Panc1 (cell line): Measurements from ENCODE around the gene ADAMTS9. TPM values are rescaled to one million over a fixed set of nuclear protein-coding genes. Genes with fewer than 3 reads are reported as not detected.

Source experiments
- ATAC-seq: fragments of 200-7000 bp; cut with Tn5 transposase; 2 replicates; pipeline ENCODE4 v1.9.1; 2020; ENCODE audit warnings: mild to moderate bottlenecking, moderate library complexity
- BruUV-seq: library from RNA; stranded (reverse); fragments of 400-500 nt; replicated peaks from 2 replicates; lab custom pipeline; 2021; lab: Mats Ljungman, UMichigan
- CTCF ChIA-PET: fragments of 300-600 bp; sonication (Branson Sonifier 250); formaldehyde crosslinking; loops from one replicate; lab custom pipeline; 2022; ENCODE audit warnings: antibody characterized with exemption; lab: Charles Lee
- POLR2A ChIA-PET: fragments of 300-600 bp; sonication (Branson Sonifier 250); formaldehyde crosslinking; loops from one replicate; lab custom pipeline; 2022; ENCODE audit warnings: antibody characterized with exemption; lab: Charles Lee
- DNase-seq: peaks from one replicate; pipeline ENCODE4 v3.0.0-alpha.2; 2010; ENCODE audit warnings: low read depth, low spot score
- H3K27ac ChIP-seq: 2 replicates; pipeline ENCODE4 v1.5.1; 2011; ENCODE audit warnings: mild to moderate bottlenecking, low read length, inconsistent platforms
- H3K27me3 ChIP-seq: fragments of 200-500 bp; sonication (Bioruptor generic); 2 replicates; pipeline ENCODE4 v1.6.0; 2014; ENCODE audit warnings: low read length, inconsistent platforms; ENCODE audit not compliant: control insufficient read depth, insufficient read depth
- H3K36me3 ChIP-seq: fragments of 200-500 bp; sonication (Bioruptor generic); 2 replicates; pipeline ENCODE4 v1.5.1; 2014; ENCODE audit warnings: inconsistent platforms, mild to moderate bottlenecking, low read length, moderate library complexity; ENCODE audit not compliant: control insufficient read depth, insufficient read depth
- H3K4me1 ChIP-seq: 2 replicates; pipeline ENCODE4 v1.5.1; 2011; ENCODE audit warnings: inconsistent platforms, mild to moderate bottlenecking, low read length, moderate library complexity; ENCODE audit not compliant: control insufficient read depth, insufficient read depth
- H3K4me3 ChIP-seq, 2 experiments: 2 replicates each; pipeline ENCODE4 v1.5.1; 2011 to 2012; ENCODE audit warnings: low read depth in 2 of 2, low read length in 2 of 2, mild to moderate bottlenecking in 2 of 2, inconsistent platforms in 1 of 2, moderate library complexity in 1 of 2
- H3K9me3 ChIP-seq: fragments of 200-500 bp; sonication (Bioruptor generic); 2 replicates; pipeline ENCODE4 v1.5.1; 2014; ENCODE audit warnings: low read depth, mild to moderate bottlenecking, inconsistent platforms, low read length, moderate library complexity; ENCODE audit not compliant: control insufficient read depth, insufficient read depth
- CTCF ChIP-seq: fragments of 450-650 bp; IDR thresholded peaks from 2 replicates; pipeline ENCODE4 v1.5.1; 2017; ENCODE audit warnings: mild to moderate bottlenecking
- POLR2AphosphoS5 ChIP-seq: IDR thresholded peaks from 2 replicates; pipeline ENCODE4 v1.6.1; 2012; ENCODE audit warnings: mild to moderate bottlenecking, low read depth, low read length, moderate library complexity
- SIN3A ChIP-seq: IDR thresholded peaks from 2 replicates; pipeline ENCODE4 v1.6.1; 2012; ENCODE audit warnings: low read depth, mild to moderate bottlenecking, low read length, moderate library complexity, borderline replicate concordance; ENCODE audit not compliant: insufficient read depth
- TCF7L2 ChIP-seq: IDR thresholded peaks from 2 replicates; pipeline ENCODE4 v1.6.1; 2011; ENCODE audit warnings: mild to moderate bottlenecking, low read depth, low read length, inconsistent platforms
- in situ Hi-C: cut with HindIII; loops from 2 replicates; pipeline ENCODE4 v1.10.0; 2016; ENCODE audit warnings: low sequenced_read_pairs, low pct_unique_long_range_greater_than_20kb
- intact Hi-C: fragments of 100-400 bp; cut with micrococcal nuclease; formaldehyde crosslinking; loops from one replicate; pipeline ENCODE4 v1.10.0; 2022; ENCODE audit not compliant: unreplicated experiment
- total RNA-seq: library from RNA; stranded (reverse); gene quantifications from one replicate; pipeline ENCODE4 v1.2.1, GENCODE V29; 2021; ENCODE audit not compliant: unreplicated experiment
- TF ChIP-seq, protein P1 (sequence below), 2 experiments: IDR thresholded peaks; 2 replicates each; pipeline ENCODE4 v1.6.1; 2011 to 2012; ENCODE audit warnings: low read depth in 2 of 2, control low read depth in 1 of 2, low read length in 1 of 2, mild to moderate bottlenecking in 1 of 2, moderate library complexity in 1 of 2; ENCODE audit not compliant: insufficient read depth in 1 of 2

Gene ADAMTS9
- total RNA-seq, 1 experiment from 2014 or later: 0.05 TPM

DNA sequence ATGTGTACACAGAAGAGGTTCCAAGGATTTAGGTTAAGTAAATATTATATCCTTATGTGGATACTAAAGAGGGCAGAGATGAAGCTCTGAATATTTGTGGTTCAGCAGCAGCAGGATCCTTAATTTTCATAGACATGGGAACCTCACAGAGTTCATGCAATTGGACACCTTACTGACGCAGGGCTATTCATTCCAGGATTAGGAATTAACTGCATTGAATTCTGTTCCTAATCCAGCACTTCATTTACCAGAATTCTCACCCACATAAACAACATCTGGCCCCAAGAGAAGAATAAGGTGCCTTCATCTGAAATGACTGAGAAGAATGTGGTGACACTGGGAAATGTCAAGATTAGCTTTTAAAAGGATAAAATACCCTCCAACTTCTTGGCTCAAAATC, 62.4 kb downstream of the ADAMTS9 start:
- no peaks in the 10 kb centered on the region for H3K4me1 ChIP-seq
- TF ChIP-seq, protein P1, sequence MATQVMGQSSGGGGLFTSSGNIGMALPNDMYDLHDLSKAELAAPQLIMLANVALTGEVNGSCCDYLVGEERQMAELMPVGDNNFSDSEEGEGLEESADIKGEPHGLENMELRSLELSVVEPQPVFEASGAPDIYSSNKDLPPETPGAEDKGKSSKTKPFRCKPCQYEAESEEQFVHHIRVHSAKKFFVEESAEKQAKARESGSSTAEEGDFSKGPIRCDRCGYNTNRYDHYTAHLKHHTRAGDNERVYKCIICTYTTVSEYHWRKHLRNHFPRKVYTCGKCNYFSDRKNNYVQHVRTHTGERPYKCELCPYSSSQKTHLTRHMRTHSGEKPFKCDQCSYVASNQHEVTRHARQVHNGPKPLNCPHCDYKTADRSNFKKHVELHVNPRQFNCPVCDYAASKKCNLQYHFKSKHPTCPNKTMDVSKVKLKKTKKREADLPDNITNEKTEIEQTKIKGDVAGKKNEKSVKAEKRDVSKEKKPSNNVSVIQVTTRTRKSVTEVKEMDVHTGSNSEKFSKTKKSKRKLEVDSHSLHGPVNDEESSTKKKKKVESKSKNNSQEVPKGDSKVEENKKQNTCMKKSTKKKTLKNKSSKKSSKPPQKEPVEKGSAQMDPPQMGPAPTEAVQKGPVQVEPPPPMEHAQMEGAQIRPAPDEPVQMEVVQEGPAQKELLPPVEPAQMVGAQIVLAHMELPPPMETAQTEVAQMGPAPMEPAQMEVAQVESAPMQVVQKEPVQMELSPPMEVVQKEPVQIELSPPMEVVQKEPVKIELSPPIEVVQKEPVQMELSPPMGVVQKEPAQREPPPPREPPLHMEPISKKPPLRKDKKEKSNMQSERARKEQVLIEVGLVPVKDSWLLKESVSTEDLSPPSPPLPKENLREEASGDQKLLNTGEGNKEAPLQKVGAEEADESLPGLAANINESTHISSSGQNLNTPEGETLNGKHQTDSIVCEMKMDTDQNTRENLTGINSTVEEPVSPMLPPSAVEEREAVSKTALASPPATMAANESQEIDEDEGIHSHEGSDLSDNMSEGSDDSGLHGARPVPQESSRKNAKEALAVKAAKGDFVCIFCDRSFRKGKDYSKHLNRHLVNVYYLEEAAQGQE (IDR thresholded peaks at IDR 0.05; ENCODE audit: insufficient read depth in 1 of 2, low read depth in 2 of 2, low read length in 1 of 2): no peak
- no peak for TF ChIP-seq SIN3A
- intact Hi-C loops: no loop called here
- DNase-seq (no peak), ATAC-seq (no peak)
- in situ Hi-C loops: no loop called here
- CTCF ChIA-PET: no interaction called here
- H3K27ac ChIP-seq: no peak overlapping the region
- no peaks in the 10 kb centered on the region for H3K36me3 ChIP-seq
- H3K9me3 ChIP-seq: no peaks in the 10 kb centered on the region
- POLR2A ChIA-PET: no interaction called here
- BruUV-seq: no TSS peak
- H3K27me3 ChIP-seq: no peaks in the 10 kb centered on the region
- no peak overlapping the region for H3K4me3 ChIP-seq

GRCh38 chr3:64623125-64623524, 64.7 kb downstream of the ADAMTS9 start:
- intact Hi-C loops: no loop called here
- no TSS peak for BruUV-seq
- ChIA-PET CTCF (no interaction called here), POLR2A (no interaction called here)
- DNase-seq (no peak), ATAC-seq (no peak)
- Histone ChIP-seq H3K4me3 (no peak overlapping the region), H3K36me3 (no peaks in the 10 kb centered on the region), H3K4me1 (no peaks in the 10 kb centered on the region), H3K27ac (no peak overlapping the region), H3K9me3 (no peaks in the 10 kb centered on the region), H3K27me3 (no peaks in the 10 kb centered on the region)
- in situ Hi-C loops: no loop called here
- TF ChIP-seq POLR2AphosphoS5: no peak

- no TSS peak for BruUV-seq
- Histone ChIP-seq H3K27ac (no peak overlapping the region), H3K36me3 (no peaks in the 10 kb centered on the region), H3K9me3 (no peaks in the 10 kb centered on the region), H3K27me3 (no peaks in the 10 kb centered on the region), H3K4me1 (no peaks in the 10 kb centered on the region), H3K4me3 (no peak overlapping the region)
- ATAC-seq (no peak), DNase-seq (no peak)
- in situ Hi-C loops: no loop called here
- no peak for TF ChIP-seq POLR2AphosphoS5
- no peak for TF ChIP-seq TCF7L2
- TF ChIP-seq, protein P1 (IDR thresholded peaks at IDR 0.05; ENCODE audit: insufficient read depth in 1 of 2, low read depth in 2 of 2, low read length in 1 of 2): no peak
- no peak for TF ChIP-seq CTCF
- TF ChIP-seq SIN3A: no peak
- intact Hi-C loops: no loop called here
- ChIA-PET CTCF (no interaction called here), POLR2A (no interaction called here)
Measured at GRCh38 chr3:64621726-64622395, 65.9 kb downstream of the ADAMTS9 start.
